DND-41 (cell line): ENCODE results near the gene DNAJC17.

Experiments
- ATAC-seq: fragments of 200-7000 bp; cut with Tn5 transposase; 3 replicates; pipeline ENCODE4 v1.9.1; 2021; ENCODE audit warnings: low read depth; ENCODE audit not compliant: insufficient read depth
- DNase-seq: peaks from one replicate; pipeline ENCODE4 v3.0.0-alpha.2; 2020
- H2AFZ ChIP-seq: 2 replicates; pipeline ENCODE4 v1.6.0; 2012; ENCODE audit warnings: low read depth, low read length
- H3K27ac ChIP-seq: 2 replicates; pipeline ENCODE4 v1.5.1; 2012; ENCODE audit warnings: low read length, inconsistent platforms
- H3K27me3 ChIP-seq: fragments of 200-600 bp; sonication (generic); 2 replicates; pipeline ENCODE4 v1.6.0; 2012; ENCODE audit warnings: low read length, mild to moderate bottlenecking, inconsistent platforms; ENCODE audit not compliant: insufficient read depth, poor library complexity
- H3K36me3 ChIP-seq: 2 replicates; pipeline ENCODE4 v1.5.1; 2012; ENCODE audit warnings: low read length, inconsistent platforms; ENCODE audit not compliant: insufficient read depth
- H3K4me1 ChIP-seq: 2 replicates; pipeline ENCODE4 v1.5.1; 2012; ENCODE audit warnings: mild to moderate bottlenecking, low read length; ENCODE audit not compliant: insufficient read depth
- H3K4me2 ChIP-seq: 2 replicates; pipeline ENCODE4 v1.6.0; 2012; ENCODE audit warnings: mild to moderate bottlenecking, moderate library complexity, low read length, inconsistent platforms; ENCODE audit not compliant: insufficient read depth
- H3K4me3 ChIP-seq, 2 experiments: fragments of 200-600 bp in 1 of 2; shearing (Covaris generic) in 1 of 2; 2 replicates each; pipeline ENCODE4 v1.5.1; 2012 to 2016; ENCODE audit warnings: inconsistent platforms in 2 of 2, low read length in 2 of 2, mild to moderate bottlenecking in 2 of 2, low read depth in 1 of 2, moderate library complexity in 1 of 2
- H3K79me2 ChIP-seq: 2 replicates; pipeline ENCODE4 v1.6.0; 2012; ENCODE audit warnings: low read length, inconsistent platforms; ENCODE audit not compliant: insufficient read depth
- H3K9ac ChIP-seq: 2 replicates; pipeline ENCODE4 v1.6.0; 2012; ENCODE audit warnings: low read depth, mild to moderate bottlenecking, inconsistent platforms, low read length, moderate library complexity
- H3K9me3 ChIP-seq: 2 replicates; pipeline ENCODE4 v1.5.1; 2012; ENCODE audit warnings: low read length, moderate library complexity, mild to moderate bottlenecking, inconsistent platforms; ENCODE audit not compliant: insufficient read depth, severe bottlenecking
- H4K20me1 ChIP-seq: 2 replicates; pipeline ENCODE4 v1.6.0; 2012; ENCODE audit warnings: low read length; ENCODE audit not compliant: insufficient read depth
- CTCF ChIP-seq: IDR thresholded peaks from 2 replicates; pipeline ENCODE4 v1.5.1; 2012; ENCODE audit warnings: borderline replicate concordance, low read length, moderate library complexity, mild to moderate bottlenecking; ENCODE audit not compliant: poor library complexity, severe bottlenecking; ENCODE audit errors: extremely low read depth
- EZH2 ChIP-seq: IDR thresholded peaks from 3 replicates; pipeline ENCODE4 v1.6.1; 2012; ENCODE audit warnings: borderline replicate concordance, low read depth, mild to moderate bottlenecking, moderate library complexity, low read length, inconsistent platforms; ENCODE audit not compliant: severe bottlenecking

DNAJC17 gene

GRCh38 chr15:40843885-40844695 lies 36.8 kb upstream of the DNAJC17 start, which contains the start of gene SPINT1:
TSS of gene SPINT1 (plus strand) at chr15:40844048. CDS start at chr15:40844555, 507 bp downstream.
- no peak within 1 kb of the TSS for H3K27ac ChIP-seq
- H3K36me3 ChIP-seq = no peaks in the 10 kb centered on the region
- H4K20me1 ChIP-seq = no peaks in the 10 kb centered on the region
- no peak within 1 kb of the TSS for H2AFZ ChIP-seq
- H3K4me3 ChIP-seq = no peak within 1 kb of the TSS
- no peaks in the 10 kb centered on the region for H3K27me3 ChIP-seq
- H3K79me2 ChIP-seq = no peaks in the 10 kb centered on the region
- DNase-seq (no peak), ATAC-seq (no peak)
- H3K4me1 ChIP-seq = peaks cover 10% of the 10 kb centered on the region
- no peak within 1 kb of the TSS for H3K4me2 ChIP-seq
- TF ChIP-seq EZH2 (no peak), CTCF (no peak)
- no peaks in the 10 kb centered on the region for H3K9me3 ChIP-seq
- H3K9ac ChIP-seq = no peak within 1 kb of the TSS

GRCh38 chr15:40843261-40843884 lies 36.1 kb upstream of the DNAJC17 start:
- Histone ChIP-seq H3K4me1 (peaks cover 10% of the 10 kb centered on the region), H3K27me3 (no peaks in the 10 kb centered on the region), H3K4me2 (no peak overlapping the region), H3K9me3 (no peaks in the 10 kb centered on the region), H3K79me2 (no peaks in the 10 kb centered on the region), H2AFZ (no peak overlapping the region), H3K4me3 (no peak overlapping the region), H3K36me3 (no peaks in the 10 kb centered on the region), H3K27ac (no peak overlapping the region), H3K9ac (no peak overlapping the region), H4K20me1 (no peaks in the 10 kb centered on the region)
- no peak for ATAC-seq
- DNase-seq = no peak
- TF ChIP-seq CTCF (no peak), EZH2 (no peak)

GRCh38 chr15:40841741-40842140 lies 34.5 kb upstream of the DNAJC17 start:
- TF ChIP-seq EZH2 (no peak), CTCF (no peak)
- H2AFZ ChIP-seq = no peak overlapping the region
- H3K9me3 ChIP-seq = no peaks in the 10 kb centered on the region
- H3K4me1 ChIP-seq = no peaks in the 10 kb centered on the region
- no peaks in the 10 kb centered on the region for H3K36me3 ChIP-seq
- H3K9ac ChIP-seq = no peak overlapping the region
- H3K27ac ChIP-seq = no peak overlapping the region
- H3K79me2 ChIP-seq = no peaks in the 10 kb centered on the region
- H3K4me3 ChIP-seq = no peak overlapping the region
- DNase-seq (no peak), ATAC-seq (no peak)
- H4K20me1 ChIP-seq = no peaks in the 10 kb centered on the region
- no peak overlapping the region for H3K4me2 ChIP-seq
- no peaks in the 10 kb centered on the region for H3K27me3 ChIP-seq
